NB4 (cell line): ENCODE data around the gene RPTN.

Experiments used
- CTCF ChIP-seq: IDR thresholded peaks from one replicate; pipeline ENCODE4 v1.5.1; 2012; ENCODE audit warnings: low read depth, low read length
- MAX ChIP-seq: IDR thresholded peaks from 2 replicates; pipeline ENCODE4 v1.6.1; 2011; ENCODE audit warnings: low read depth, low read length
- MYC ChIP-seq: IDR thresholded peaks from 2 replicates; pipeline ENCODE4 v1.6.1; 2011; ENCODE audit warnings: low read depth, low read length
- POLR2A ChIP-seq: IDR thresholded peaks from 2 replicates; pipeline ENCODE4 v1.6.1; 2011; ENCODE audit warnings: mild to moderate bottlenecking; ENCODE audit not compliant: insufficient read length; ENCODE audit errors: extremely low read depth

- TF ChIP-seq CTCF = peak; percentile 58
- no peak for TF ChIP-seq MYC
- TF ChIP-seq POLR2A = no peak
- TF ChIP-seq MAX = peak; percentile 43; the same call in 1 of the 2 replicates
Measured at GRCh38 chr1:152185544-152186391, 26.7 kb upstream of the RPTN start.
